ENCODE measurements around the gene SLIT2.

Gene SLIT2

DNA sequence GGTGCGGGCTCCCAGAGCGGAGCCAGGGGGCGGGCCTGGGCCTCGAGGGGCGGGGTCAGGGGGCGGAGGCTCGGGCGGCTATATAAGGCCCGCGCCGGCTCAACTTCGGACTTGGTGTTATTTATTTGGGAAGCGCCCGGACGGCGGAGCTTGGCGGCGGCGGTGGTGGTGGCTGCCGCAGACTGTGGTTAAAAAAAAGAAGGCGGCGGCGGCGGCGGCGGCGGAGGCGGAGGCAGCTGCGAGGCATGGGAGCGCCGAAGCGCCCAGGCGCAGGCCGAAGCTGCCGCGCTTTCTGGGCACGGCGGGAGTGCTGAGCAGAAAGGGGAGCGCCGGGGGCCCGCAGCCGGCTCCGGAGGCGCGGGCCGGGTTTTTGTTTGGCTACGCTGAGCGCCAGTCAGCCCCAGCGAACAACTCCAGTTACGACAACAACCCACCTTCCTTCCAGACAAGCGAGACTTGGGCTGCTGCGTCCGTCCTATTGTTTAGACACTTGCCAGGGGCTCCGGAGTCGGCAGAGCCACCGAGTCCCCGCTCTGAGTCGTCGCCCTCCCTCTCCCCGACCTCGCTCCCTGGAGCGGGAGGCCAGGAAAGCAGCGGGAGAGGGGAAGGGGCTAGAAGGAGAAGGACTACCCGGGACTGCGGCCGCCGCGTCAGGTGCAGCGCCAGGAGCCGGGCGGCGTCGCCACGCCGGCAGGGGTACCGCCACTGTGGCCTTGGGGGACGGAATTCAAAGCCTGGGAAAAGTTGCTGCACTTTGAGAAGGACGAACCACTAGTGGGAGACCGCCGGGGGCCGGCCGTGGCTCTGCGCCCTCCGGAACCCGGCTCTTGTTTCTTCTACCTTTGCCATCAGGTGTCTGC, at the start of gene SLIT2:
Gene SLIT2, plus strand, starts transcription at position 110 of the 860 bp plus-strand sequence. CDS start 1,911 bp downstream, outside the sequence.
- TF ChIP-seq, protein P1, sequence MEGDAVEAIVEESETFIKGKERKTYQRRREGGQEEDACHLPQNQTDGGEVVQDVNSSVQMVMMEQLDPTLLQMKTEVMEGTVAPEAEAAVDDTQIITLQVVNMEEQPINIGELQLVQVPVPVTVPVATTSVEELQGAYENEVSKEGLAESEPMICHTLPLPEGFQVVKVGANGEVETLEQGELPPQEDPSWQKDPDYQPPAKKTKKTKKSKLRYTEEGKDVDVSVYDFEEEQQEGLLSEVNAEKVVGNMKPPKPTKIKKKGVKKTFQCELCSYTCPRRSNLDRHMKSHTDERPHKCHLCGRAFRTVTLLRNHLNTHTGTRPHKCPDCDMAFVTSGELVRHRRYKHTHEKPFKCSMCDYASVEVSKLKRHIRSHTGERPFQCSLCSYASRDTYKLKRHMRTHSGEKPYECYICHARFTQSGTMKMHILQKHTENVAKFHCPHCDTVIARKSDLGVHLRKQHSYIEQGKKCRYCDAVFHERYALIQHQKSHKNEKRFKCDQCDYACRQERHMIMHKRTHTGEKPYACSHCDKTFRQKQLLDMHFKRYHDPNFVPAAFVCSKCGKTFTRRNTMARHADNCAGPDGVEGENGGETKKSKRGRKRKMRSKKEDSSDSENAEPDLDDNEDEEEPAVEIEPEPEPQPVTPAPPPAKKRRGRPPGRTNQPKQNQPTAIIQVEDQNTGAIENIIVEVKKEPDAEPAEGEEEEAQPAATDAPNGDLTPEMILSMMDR (IDR thresholded peaks at IDR 0.05; ENCODE audit: control extremely low read depth, extremely low read depth, low read depth, missing control alignments), result no peak
- POLR2A ChIA-PET, result no interaction called here
- DNase-seq (ENCODE audit: extremely low spot score), result peak; percentile 69
- CTCF ChIA-PET, result no interaction called here

DNA sequence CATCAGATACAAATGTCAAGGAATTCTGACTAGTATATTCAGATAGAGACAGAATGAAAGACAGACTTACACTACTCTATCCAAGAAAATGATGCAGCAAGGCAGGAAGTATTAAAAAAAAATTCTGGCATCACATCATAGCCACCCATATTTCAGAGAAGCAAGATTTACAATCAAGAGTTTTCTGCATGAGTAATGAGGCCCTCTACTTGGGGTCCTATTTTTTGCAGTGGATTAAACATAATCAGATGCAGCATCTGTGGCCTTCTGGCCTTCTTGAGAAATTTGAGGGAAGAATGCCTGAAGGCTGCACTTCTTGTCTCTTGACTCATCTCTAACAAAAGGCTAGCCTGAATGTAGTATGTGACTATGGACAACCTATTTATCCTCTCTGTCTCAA, 48.2 kb upstream of the SLIT2 start:
- POLR2A ChIA-PET, result no interaction called here
- no peak for DNase-seq (ENCODE audit: extremely low spot score)
- CTCF ChIA-PET, result no interaction called here
- TF ChIP-seq, protein P1 (IDR thresholded peaks at IDR 0.05; ENCODE audit: control extremely low read depth, extremely low read depth, low read depth, missing control alignments), result no peak

DNA sequence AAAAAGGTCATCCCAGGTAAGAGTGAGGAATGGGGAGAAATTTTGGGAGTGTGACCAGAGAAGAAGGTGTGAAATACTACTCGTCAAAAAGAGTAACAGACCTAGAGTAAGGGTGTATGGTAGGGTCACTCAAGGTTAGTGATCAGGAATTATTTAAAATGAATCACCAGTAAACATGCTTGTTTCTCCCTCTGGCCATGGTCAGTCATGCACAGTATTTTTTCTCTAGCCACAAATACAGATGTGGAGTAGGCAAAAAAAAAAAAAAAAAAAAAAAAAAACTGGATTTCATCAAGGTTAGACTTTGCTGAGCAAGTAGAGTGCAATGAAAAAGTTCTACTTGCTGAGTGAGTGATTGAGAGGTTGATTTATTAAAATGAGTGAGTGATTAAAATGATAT, 34.2 kb upstream of the SLIT2 start:
- CTCF ChIA-PET, result no interaction called here

GRCh38 chr4:20217951-20218350, 33.8 kb upstream of the SLIT2 start:
- TF ChIP-seq, protein P1 (IDR thresholded peaks at IDR 0.05; ENCODE audit: control extremely low read depth, extremely low read depth, low read depth, missing control alignments), result no peak
- DNase-seq (ENCODE audit: extremely low spot score), result no peak
- ChIA-PET CTCF (no interaction called here), POLR2A (no interaction called here)

More for the DNA sequence above, 34.2 kb upstream of the SLIT2 start:
- TF ChIP-seq, protein P1 (IDR thresholded peaks at IDR 0.05; ENCODE audit: control extremely low read depth, extremely low read depth, low read depth, missing control alignments), result no peak
- POLR2A ChIA-PET, result no interaction called here
- DNase-seq (ENCODE audit: extremely low spot score), result no peak

- ChIA-PET CTCF (no interaction called here), POLR2A (no interaction called here)
- DNase-seq (ENCODE audit: extremely low spot score), result no peak
- TF ChIP-seq, protein P1 (IDR thresholded peaks at IDR 0.05; ENCODE audit: control extremely low read depth, extremely low read depth, low read depth, missing control alignments), result no peak
Measured at GRCh38 chr4:20219521-20219920, 32.2 kb upstream of the SLIT2 start.

DNA sequence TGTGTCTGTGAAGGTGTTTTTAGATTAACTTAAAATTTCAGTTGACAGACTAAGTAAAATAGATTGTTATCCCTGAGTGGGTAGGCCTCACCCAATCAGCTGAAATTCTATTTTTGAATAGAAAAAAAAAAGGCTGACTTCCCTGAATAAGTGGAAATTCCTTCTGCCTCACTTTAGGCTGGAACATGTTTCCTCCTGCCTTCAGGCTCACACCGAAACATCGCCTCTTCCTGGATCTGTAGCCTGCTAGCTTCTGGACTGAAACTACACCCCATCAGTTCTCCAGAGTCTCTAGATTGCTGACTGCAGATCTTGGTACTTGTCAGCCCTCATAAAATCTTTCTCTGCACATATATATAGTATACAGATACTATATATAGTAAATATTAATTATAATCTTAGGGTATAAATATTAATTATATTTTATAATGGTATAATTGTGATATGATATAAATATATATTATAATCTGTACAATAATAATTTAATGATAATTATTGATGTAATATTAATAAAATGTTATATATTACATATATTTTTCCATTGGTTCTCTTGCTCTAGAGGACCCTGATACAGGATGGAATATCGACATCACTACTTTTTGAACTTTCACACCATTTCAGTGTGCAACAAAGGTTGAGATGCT, 13.7 kb upstream of the SLIT2 start:
- DNase-seq (ENCODE audit: extremely low spot score), result no peak
- TF ChIP-seq, protein P1 (IDR thresholded peaks at IDR 0.05; ENCODE audit: control extremely low read depth, extremely low read depth, low read depth, missing control alignments), result no peak
- POLR2A ChIA-PET, result no interaction called here
- CTCF ChIA-PET, result interaction anchor here (0.7 to 1.7 kb wide), 2 partner anchors 10 kb away, joined by 3 to 8 read pairs; no protein-coding TSS in a partner anchor

Data from GM10248 (cell line).